Mucosa of descending colon (tissue), 3 donors: ENCODE measurements around the gene LNX1. TPM values are rescaled to one million over a fixed set of nuclear protein-coding genes. Genes with fewer than 3 reads are reported as not detected.
A peak's percentile ranks its signal among the peaks of the same experiment; 100 is the strongest.

ENCODE experiments used
- ATAC-seq: fragments of 200-7000 bp; cut with Tn5 transposase; one replicate; pipeline ENCODE4 v1.9.1; 2020; ENCODE audit warnings: mild to moderate bottlenecking, moderate library complexity
- DNase-seq, 3 donors: peaks; one replicate each; pipeline ENCODE4 v3.0.0-alpha.2; 2020
- H3K36me3 ChIP-seq: fragments of 200-600 bp; one replicate; pipeline ENCODE4 v1.8.0; 2021; ENCODE audit warnings: low read depth, mild to moderate bottlenecking
- H3K4me1 ChIP-seq: fragments of 200-600 bp; one replicate; pipeline ENCODE4 v1.8.0; 2021; ENCODE audit warnings: low read depth, mild to moderate bottlenecking
- H3K4me3 ChIP-seq: fragments of 200-600 bp; one replicate; pipeline ENCODE4 v1.8.0; 2021; ENCODE audit warnings: mild to moderate bottlenecking
- H3K9me3 ChIP-seq: fragments of 200-600 bp; one replicate; pipeline ENCODE4 v1.8.0; 2021; ENCODE audit warnings: mild to moderate bottlenecking
- CTCF ChIP-seq: fragments of 200-600 bp; IDR thresholded peaks from one replicate; pipeline ENCODE4 v1.8.0; 2022; ENCODE audit warnings: antibody characterized with exemption, mild to moderate bottlenecking
- intact Hi-C, 2 donors: fragments of 100-400 bp; cut with DNase I in 1 of 2; cut with micrococcal nuclease in 1 of 2; formaldehyde crosslinking; loops; one replicate each; pipeline versions ENCODE4 v1.11.0 to v1.11.1; 2022; cut with DNase I, micrococcal nuclease
- total RNA-seq, 3 donors: library from RNA; stranded (reverse); fragmentation: NEBNext Ultra II Directional in 2 of 3; extraction: Animal tissue kit (Norgen Biotek cat#: 25700) in 2 of 3; gene quantifications; one replicate each; pipeline versions ENCODE4 v1.2.1 to v1.2.4, GENCODE V29; 2021 to 2023
- donor health status: DM: no; HTN: no; CAD: no; lungs with moderate emphysema.
- donor health status: DM: no; HTN: no; CAD: no.
- donor health status: DM: no; HTN: yes; CAD: no.

The LNX1 gene
- total RNA-seq, 3 donors from 2014 or later: 8.2 to 24.3 (median 23.2) TPM

GRCh38 chr4:53599632-53600031 lies 8.3 kb upstream of the LNX1 start:
- DNase-seq (no peak), ATAC-seq (no peak)
- Histone ChIP-seq H3K4me1 (peaks cover 15% of the 10 kb centered on the region), H3K9me3 (no peaks in the 10 kb centered on the region), H3K4me3 (no peak overlapping the region), H3K36me3 (no peaks in the 10 kb centered on the region)
- no peak for TF ChIP-seq CTCF
- intact Hi-C loops: loop anchor here in 1 of 2 donors (10.0 kb wide), 1 partner anchor 45 kb away; no protein-coding TSS in a partner anchor

GRCh38 chr4:53598901-53599300 lies 7.6 kb upstream of the LNX1 start:
- peak in 1 of 3 donors; percentile 54 for DNase-seq
- no peak for TF ChIP-seq CTCF
- Histone ChIP-seq H3K4me1 (peaks cover 15% of the 10 kb centered on the region), H3K36me3 (no peaks in the 10 kb centered on the region), H3K4me3 (no peak overlapping the region), H3K9me3 (no peaks in the 10 kb centered on the region)
- intact Hi-C loops: loop anchor here in 1 of 2 donors (10.0 kb wide), 1 partner anchor 46 kb away; no protein-coding TSS in a partner anchor
- peak; percentile 90 for ATAC-seq

DNA sequence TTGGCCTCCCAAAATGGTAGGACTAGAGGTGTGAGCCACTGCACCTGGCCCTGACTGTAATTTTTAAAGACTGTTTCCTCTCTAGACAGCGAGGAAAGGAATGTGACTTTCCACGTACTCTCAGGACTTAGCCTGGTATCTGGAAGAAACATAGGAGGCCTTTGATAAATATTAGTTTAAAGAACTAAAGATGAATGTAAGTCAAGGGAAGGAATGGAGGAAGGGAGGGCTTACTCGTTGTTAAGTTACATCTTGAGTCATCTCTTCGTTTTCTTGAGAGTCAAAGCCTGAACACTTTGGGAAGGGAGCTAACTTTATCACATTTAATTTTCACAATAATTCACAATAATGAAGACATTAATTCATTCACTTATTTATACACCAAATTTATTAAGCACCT lies 7.2 kb upstream of the LNX1 start:
- no peak for DNase-seq
- Histone ChIP-seq H3K36me3 (no peaks in the 10 kb centered on the region), H3K9me3 (no peaks in the 10 kb centered on the region)

DNA sequence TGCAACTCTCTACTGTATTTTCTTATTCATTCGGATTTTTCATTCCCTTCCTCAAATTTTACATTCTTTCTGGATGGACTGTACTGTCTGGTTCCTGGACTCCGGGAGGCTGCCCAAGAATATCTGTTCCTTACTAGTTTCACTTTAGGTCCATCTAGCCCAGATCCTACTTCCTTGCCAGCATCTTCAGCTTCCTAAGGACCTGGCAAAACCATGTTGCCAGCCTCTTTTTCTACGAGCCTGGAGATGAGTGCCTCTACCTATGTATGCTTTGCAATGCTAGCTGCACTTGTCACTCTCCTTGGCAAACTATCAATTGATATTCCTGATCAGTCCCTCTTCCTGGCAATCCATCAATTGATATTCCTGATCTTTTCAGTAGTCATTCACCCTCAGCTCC lies 5.6 kb upstream of the LNX1 start:
- ATAC-seq (no peak), DNase-seq (no peak)
- Histone ChIP-seq H3K36me3 (no peaks in the 10 kb centered on the region), H3K4me3 (no peak overlapping the region), H3K9me3 (no peaks in the 10 kb centered on the region), H3K4me1 (peaks cover 15% of the 10 kb centered on the region)
- TF ChIP-seq CTCF: no peak
- intact Hi-C loops: loop anchor here in 1 of 2 donors (10.0 kb wide), 1 partner anchor 48 kb away; no protein-coding TSS in a partner anchor

More for the DNA sequence above, 7.2 kb upstream of the LNX1 start:
- intact Hi-C loops: loop anchor here in 1 of 2 donors (10.0 kb wide), 1 partner anchor 46 kb away; no protein-coding TSS in a partner anchor
- peak; percentile 13 for ATAC-seq
- no peak for TF ChIP-seq CTCF
- H3K4me3 ChIP-seq: no peak overlapping the region
- peaks cover 15% of the 10 kb centered on the region for H3K4me1 ChIP-seq

DNA sequence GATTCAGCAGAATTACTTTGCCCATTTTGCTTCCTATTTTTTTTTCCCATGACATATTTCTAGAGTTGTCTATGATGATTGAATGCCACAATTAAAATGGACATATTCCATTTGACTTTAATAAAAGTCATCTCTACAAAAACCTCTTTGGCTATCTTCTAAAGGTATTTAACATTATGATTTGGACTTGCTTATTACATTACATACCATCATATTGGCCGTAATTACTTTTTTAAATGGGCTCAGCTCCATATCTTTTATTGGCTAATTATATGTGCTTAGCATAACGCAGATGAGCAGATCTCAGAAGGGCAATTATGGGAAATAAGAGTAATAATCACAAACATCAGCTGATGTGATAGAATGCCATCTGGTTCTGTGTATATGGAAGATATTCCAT lies 4.5 kb upstream of the LNX1 start:
- Histone ChIP-seq H3K9me3 (no peaks in the 10 kb centered on the region), H3K4me3 (no peak overlapping the region), H3K36me3 (no peaks in the 10 kb centered on the region), H3K4me1 (peaks cover 15% of the 10 kb centered on the region)
- intact Hi-C loops: loop anchor here in 1 of 2 donors (10.0 kb wide), 1 partner anchor 49 kb away; no protein-coding TSS in a partner anchor
- no peak for TF ChIP-seq CTCF
- no peak for DNase-seq
- ATAC-seq: no peak
